Activated CD8-positive, alpha-beta memory T cell treated with anti-CD3 and anti-CD28 coated beads, Interleukin-2, amount 50 U/mL, for 1 hour (primary cell): Measurements from ENCODE around the gene GLRA3.
"Not testable (repeated sequence)": the region's sequence is repeated elsewhere in the genome, so short reads cannot be mapped to it uniquely, and the experiment has no call there.

Source experiments
- DNase-seq: peaks from one replicate; pipeline ENCODE4 v3.0.0-alpha.2; 2020; ENCODE audit errors: extremely low read depth

GLRA3 gene

DNA sequence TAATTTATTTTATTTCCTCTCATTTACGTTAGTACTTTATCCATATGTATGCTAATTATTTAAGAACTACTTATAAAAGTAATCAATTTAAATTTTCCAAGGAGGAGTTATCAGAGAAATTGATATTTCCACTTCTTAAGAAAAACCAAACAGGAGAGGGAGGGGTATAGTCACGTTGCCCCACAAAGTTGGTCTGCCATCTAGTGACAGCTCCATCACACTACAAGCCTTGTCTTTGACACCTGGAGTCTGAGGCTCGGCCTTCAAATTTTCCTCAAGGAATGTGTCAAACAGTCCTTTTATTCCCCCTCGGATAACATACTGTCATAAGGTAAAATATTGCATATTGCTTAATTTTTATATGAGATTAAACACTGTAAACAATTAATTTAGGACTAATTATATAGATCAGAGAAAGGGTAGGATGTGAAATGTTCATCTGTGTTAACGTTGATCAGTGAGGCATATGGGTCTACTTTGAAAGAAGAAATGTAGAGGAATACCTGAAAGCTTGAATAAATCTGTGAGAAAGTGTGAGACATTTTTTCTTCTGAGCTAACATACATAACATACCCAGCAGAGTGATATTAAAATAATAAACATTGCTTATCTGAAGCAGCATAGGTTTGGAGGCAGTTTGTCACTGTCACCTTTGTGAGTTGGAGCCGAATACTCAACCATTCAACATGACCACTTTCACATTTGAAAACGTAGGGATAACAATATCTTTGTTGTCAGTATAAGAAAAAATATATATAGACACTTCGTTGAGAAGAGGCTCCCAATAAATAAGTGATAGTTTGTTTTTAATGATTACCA is 114.4 kb downstream of the GLRA3 start:
- no peak for DNase-seq

- no peak for DNase-seq
Measured at GRCh38 chr4:174713821-174714220, 115.2 kb downstream of the GLRA3 start.

- no peak for DNase-seq
Measured at GRCh38 chr4:174713181-174713580, 115.9 kb downstream of the GLRA3 start.

DNA sequence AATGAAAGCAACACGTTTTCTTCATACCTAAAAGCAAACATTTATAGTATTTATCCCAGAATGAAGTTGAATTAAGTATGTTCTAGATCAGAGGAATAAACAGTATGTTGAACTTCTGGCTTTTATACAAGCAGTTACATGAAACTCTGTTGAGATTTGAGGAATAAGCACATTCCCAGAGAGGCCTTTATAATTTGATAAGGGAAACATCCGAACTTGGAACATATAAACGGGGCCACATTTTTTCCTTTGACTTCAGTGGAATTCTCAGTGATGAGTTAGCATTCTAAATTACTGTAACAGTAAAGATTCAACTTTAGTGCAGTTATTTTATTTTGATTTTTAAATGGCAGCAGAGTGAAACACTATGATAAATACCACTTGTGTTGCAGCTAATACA is 119.5 kb downstream of the GLRA3 start:
- no peak for DNase-seq

DNA sequence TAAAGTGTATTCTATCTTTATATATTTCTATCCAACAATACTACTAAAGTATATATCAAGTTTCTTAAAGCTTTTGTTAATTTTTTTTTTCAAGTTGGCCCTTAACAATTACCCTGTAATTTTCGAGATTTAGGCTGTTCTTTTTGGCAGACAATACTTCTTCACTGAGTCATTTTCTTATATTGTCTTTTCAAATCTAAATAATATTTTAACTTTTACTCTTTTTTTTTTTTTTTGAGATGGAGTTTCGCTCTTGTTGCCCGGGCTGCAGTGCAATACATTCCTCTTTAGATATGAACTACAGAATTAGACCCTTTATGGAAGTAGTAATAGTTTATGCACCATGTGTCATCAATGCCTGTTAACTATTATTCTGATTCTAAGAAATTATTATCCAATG is 120.7 kb downstream of the GLRA3 start:
- no peak for DNase-seq

DNA sequence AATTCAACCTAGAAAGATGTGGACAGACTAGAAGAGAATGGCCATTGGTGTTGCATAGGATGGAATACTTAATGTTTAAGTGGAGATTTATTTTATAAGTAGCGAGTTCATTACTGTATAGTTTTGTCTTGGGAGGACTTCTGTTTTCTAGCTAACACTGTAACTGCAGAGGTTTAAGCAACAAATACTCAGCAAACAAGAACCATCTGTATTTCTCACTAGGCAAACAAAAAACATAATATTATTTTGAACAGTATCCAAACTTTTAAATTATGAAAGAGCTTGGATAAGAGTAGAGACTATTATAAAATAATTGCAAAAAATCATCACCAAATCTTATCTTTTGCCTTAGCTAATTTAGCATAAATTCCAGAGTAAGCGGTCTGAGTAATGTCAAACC is 121.1 kb downstream of the GLRA3 start:
- no peak for DNase-seq

GRCh38 chr4:174707051-174707676 is 121.9 kb downstream of the GLRA3 start:
- DNase-seq, result no peak

- no peak for DNase-seq
Measured at GRCh38 chr4:174702979-174703478, 126.0 kb downstream of the GLRA3 start.

GRCh38 chr4:174699654-174700053 is 129.4 kb downstream of the GLRA3 start:
- no peak for DNase-seq

GRCh38 chr4:174697896-174698295 is 131.2 kb downstream of the GLRA3 start:
- no peak for DNase-seq

GRCh38 chr4:174697202-174697601 is 131.8 kb downstream of the GLRA3 start:
- DNase-seq, result no peak

DNA sequence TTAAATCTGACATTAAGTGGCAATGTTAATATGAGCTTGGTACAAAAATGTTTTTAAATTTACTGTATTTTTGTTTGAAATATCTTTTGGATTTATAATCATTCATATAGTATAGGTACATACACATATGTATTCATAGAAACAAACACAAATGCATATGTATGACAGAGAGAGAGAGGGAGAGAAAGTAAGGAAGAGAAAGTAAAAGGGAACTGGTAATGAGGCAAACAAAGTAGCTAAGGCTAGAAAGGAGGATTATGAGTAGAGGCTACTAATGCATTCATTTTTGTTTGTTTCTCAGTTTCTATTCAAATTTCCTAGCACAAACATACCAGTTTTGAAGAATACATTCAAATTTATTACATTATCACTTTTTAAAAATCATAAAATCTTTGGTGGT is 132.4 kb downstream of the GLRA3 start:
- DNase-seq, result no peak

DNA sequence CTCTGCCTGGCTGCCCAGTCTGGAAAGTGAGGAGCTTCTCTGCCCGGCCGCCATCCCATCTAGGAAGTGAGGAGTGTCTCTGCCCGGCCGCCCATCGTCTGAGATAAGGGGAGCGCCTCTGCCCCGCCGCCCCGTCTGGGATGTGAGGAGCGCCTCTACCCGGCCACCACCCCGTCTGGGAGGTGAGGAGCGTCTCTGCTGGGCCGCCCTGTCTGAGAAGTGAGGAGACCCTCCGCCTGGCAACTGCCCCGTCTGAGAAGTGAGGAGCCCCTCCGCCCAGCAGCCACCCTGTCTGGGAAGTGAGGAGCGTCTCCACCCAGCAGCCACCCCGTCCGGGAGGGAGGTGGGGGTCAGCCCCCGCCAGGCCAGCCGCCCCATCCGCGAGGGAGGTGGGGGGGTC is 137.2 kb downstream of the GLRA3 start:
- DNase-seq, result not testable (repeated sequence)

- no peak for DNase-seq
Measured at GRCh38 chr4:174690665-174691064, 138.4 kb downstream of the GLRA3 start.

DNA sequence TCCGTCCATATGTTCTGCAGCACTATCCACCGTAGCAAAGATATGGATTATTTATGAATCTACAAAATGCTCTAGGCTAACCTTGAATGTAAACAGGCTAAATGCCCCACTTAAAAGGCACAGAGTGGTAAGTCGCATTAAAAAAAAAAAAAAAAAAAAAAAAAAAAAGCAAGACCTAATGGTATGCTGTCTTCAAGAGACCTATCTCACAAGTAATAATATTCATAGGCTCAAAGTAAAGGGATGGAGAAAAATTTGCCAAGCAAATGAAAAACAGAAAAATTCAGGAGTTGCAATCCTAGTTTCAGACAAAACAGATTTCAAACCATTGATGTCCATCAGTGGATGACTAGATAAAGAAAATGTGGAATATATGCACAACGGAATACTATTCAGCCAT is 139.4 kb downstream of the GLRA3 start:
- DNase-seq, result no peak

DNA sequence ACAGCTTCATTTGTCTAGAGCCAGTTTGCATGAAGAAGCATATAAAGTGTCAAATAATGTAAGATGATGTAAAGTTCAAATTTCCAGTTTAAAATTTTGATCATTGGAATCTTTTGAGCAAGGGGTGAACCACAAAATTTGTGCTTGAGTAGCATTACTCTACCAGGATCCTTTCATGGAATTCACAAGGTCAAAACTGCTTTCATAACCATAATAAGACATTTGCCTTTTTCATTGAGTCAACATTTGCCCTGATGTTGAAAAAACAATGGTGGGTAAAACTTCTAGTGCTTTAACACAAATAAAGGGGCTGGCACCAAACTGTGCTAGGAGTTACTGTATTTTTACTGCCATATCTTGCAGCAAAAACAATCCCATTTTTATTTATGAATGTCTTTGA is 142.2 kb downstream of the GLRA3 start:
- DNase-seq, result no peak

GRCh38 chr4:174681723-174682300 is 147.2 kb downstream of the GLRA3 start:
- DNase-seq, result no peak

GRCh38 chr4:174674305-174674840 is 154.7 kb downstream of the GLRA3 start:
- DNase-seq, result no peak

DNA sequence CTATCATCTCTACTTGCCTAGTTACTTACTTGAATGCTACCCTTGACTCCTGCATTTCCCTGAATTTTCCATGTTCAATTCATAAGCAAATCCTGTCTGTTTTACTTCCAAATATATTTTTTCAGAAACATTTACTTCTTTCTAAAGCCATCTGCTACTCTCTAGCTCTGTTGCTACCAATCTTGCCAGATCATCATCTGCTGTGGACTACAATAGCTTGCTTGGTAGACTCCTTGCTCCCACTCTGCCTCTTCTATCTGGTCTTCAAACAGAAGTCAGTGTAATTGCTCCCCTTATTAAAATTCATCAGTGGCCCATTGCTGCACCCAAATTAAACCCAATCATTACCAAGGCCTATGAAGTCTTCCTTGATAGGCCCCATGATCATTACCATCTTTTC is 155.2 kb downstream of the GLRA3 start:
- no peak for DNase-seq

DNA sequence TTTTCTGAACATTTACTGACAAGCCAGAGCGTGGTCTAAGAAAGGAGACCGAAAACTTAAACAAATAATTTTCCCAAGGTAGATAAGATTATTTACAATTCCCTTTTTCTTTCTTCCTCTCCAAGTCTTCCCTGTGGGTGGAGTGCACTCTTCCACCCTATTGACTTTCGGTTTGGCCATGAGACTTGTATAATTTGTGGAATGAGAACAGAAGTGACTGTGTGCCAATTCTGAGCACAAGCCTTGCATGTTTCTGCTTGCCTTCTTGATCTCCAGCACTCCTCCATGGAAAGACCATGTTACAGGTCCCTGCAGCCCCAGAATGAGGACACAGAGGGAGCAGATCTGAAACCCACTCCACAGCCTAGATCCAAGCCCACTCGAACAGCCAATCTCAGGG is 156.8 kb downstream of the GLRA3 start:
- DNase-seq, result no peak

DNA sequence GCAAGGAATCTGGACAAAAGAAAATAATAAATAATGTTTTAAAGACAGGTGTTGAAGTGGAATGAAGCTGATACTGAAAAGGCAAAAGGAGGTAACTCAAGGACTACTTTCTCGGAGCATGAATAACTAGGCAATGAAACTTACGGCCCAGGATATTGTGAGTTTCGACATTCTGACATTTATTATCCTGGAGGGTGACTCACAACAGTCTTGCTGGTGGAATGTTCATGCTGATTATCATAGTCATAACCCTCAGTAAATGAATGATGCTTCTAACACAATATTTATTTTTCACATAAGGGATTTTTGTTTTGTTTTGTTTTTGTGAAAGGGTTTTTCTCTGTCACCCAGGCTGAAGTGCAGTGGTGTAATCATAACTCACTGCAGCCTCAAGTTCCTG is 159.8 kb downstream of the GLRA3 start:
- no peak for DNase-seq

GRCh38 chr4:174665799-174666198 is 163.2 kb downstream of the GLRA3 start:
- DNase-seq, result no peak

- DNase-seq, result no peak
Measured at GRCh38 chr4:174663216-174663615, 165.8 kb downstream of the GLRA3 start.
